Ammon's horn (tissue), 1 donor: ENCODE results near the gene CHRNA4.

ENCODE experiments used
- DNase-seq: peaks from one replicate; pipeline ENCODE4 v3.0.0-alpha.2; 2016; ENCODE audit warnings: low spot score

Gene CHRNA4

DNA sequence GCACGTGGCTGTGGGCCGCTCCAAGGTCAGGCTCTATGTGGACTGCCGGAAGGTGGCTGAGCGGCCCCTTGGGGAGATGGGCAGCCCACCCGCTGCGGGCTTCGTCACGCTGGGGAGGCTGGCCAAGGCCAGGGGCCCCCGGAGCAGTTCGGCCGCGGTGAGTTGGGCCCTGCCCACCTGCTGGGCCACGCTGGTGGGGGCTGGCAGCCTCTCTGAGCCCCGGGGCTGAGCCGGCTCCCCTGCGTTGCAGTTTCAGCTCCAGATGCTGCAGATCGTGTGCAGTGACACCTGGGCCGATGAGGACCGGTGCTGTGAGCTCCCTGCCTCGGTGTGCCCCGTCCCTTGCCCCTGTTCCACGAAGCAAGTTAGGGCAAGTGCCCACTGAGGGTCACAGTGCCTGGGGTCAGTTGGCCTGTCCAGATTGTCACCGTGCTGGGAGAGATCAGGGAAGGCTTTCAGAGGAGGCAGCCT lies 41.1 kb downstream of the CHRNA4 start:
- DNase-seq = no peak

DNA sequence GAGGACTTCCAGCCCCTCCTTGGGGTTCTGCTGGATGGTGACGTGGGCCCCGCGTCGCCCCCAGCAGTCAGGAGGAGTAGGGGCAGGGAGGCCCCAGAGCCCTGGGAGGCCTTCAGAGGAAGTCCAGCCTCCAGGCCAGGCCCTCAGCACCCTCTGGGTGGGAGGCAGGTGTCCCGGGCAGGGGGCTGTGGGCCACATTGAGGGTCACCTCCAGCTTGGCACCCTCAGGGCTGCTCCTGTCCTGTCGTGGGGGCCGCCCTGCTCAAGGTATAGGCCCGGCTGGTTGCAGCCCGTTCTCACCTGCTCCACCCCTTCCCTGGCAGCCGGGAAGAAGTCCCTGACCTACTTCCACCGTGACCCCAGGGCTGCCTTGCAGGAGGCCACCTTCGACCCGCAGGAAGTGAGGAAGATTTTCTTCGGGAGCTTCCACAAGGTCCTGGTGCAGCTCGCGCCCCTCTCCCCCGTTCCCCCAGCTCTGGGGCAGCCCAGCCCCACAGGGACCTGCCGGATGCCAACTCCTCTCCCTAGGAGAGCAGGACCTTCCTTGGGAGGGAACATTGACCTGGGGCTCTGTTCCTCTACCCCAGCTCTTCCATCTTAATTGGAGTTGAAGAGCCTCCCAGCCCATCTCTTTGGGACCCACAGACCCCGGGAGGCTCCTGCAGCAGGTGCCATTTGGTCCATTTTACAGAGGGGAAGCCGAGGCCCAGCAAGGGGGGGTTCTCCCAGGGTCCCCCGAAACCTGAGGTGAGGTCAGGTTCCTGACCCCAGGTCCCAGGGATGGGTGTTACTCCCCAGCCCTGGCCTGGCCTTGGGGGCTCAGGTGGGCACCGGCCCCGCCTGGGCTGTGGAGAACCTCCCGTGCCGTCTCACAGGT lies 41.7 kb downstream of the CHRNA4 start:
- no peak for DNase-seq

DNA sequence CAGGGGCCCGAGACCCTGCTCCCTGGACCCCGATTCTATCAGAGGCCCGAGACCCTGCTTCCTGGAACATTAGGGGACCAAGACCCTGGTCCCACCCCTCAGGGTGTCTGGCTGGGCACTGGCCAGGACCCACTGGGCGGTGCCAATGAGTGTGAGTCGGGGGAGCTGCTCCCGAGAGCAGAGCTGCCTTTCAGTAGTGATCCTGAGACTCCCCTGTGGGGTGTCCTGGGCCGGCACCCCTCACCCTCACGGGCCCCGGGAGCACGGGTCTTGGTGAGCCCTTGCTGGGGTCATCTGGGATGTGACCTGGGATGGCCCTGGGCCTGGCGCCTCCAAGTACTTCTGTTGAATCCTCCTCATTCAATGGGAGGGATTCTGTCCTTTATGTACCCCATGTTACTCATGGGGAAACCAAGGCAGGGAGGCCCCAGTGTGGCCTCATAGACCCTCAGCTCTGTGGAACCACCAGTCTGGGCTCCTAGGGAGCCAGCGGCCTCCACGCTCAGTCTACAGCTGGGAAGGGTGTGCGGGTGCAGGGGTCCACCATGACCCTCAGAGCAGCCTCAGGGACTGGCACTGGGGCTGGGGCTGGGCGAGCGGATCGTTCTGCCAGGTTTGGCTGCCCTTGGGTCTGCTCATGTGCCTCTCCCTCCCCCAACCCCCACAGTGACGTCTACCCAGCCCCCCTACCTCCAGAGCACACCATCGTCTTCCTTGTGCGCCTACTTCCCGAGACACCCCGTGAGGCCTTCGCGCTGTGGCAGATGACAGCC lies 42.6 kb downstream of the CHRNA4 start:
- no peak for DNase-seq

DNA sequence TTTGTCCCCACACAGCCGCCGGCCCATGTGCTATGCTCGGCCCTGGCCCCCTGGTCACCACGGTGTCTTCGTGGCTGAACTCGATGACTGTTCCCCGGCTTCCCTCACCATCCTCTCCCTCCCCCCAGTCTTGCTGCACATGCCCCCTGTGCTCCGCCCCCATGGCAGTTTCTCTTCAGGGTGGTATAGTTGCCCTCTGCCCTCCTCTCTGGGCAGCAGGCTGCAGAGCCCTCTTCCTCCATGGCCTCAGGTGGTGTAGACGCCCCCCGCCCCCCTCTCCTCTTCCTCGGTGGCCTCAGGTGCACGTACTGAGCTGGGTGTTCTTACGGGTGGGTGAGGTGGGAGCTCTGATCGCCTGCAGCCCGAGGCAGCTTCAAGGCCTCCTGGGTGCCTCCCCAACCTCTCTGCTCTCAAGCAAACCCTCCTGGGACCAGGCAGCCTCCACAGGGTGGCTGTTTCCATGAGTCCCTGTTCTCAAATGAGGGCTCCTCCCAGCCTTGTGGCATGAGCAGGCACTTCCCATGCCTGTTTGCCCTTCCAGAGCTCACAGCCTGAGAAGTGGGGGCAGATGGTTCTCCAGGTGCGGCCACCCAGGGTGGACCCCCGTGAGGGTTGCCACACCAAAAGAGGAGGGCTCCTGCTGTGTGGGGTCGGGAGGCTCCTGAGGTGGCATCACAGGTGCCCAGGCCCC lies 43.4 kb downstream of the CHRNA4 start:
- DNase-seq = no peak

DNA sequence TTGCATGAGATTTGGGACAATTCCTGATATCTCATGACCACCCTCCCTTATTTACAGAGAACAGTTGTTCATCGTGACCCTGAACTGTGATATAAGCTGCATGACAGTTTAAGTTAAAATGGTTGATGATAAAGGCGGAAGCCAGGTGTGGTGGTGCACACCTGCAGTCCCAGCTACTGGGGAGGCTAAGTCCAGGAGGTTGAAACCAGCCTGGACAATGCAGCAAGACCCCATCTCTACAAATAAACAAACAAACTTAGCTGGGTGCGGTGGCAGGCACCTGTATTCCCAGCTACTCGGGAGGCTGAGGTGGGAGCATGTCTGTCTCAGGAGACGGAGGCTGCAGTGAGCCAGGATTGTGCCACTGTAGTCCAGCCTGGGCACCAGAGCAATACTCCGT lies 44.1 kb downstream of the CHRNA4 start:
- DNase-seq = no peak

DNA sequence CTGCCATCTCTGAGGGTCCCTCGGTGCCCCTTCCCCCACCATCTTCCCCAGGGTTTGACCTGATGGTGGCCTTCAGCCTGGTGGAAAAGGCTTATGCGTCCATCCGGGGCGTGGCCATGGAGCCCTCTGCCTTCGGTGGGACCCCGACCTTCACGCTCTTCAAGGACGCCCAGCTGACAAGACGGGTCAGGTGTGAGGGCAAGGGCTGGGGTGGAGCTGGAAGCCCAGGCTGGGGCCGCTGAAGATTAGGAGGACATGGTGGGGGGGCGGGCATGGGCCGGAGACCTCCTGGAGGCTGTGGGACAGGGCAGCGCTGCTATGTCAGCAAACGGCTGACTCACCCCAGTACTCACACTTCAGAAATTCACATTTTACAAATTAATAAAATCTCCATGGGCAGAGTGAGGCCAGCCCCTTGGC lies 44.6 kb downstream of the CHRNA4 start:
- no peak for DNase-seq

DNA sequence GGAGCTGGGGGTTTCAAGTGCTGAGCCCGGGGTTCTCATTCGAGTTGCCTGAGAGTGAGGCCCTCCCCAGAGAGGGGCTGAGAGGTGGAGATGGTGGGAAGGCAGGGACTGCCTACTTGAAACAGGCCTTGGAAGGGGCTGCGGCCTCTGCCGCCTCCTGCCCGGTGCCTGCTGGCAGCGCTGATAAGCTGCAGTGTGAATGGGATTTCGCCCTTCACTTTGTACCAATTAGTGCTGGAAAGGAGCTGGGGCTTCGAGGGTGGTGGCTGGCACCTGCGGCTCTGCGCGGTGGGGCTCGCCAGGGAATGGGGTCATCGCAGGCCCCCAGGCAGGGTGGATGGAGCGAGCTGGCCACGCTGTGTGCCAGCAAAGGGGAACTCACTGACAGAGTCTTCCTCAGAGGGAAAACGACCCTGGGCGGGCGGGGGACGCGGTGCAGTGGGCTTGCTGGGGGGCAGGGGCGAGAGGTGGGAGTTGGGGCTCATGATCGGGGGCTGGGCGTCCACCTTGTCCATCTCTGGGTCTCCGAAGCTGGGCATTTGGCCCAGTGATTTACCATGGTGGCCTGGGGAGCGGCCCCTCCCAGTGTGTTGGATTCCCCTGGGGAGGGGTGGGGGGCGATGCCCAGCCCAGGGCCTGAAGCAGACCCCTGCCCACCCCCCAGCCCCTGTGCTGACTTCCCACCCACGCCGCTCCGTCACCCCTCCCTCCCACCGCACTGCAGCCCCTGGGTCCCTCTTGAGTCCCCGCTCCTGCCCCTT lies 45.2 kb downstream of the CHRNA4 start:
- no peak for DNase-seq

DNA sequence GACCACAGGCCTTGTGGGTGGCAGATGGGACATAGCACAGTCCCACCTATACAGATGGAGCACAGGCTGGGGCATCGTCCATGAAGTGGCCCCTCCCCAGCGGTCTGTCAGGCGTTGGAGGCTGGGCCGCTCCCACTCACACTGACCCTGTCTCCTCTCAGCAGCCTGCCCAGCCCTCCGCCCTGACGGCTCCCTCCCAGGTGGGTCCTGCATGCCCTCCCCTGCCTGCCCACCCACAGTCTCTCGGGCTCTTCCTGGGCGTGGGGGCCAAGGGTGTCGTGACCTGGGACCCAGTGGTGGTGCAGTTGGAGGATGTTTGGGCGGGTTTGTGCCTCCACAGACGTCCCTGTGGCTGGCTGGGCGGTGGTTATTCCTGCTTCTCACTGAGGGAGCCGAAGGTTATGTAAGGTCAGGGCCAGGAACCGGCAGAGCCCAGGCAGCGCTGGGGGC lies 45.9 kb downstream of the CHRNA4 start:
- no peak for DNase-seq

DNA sequence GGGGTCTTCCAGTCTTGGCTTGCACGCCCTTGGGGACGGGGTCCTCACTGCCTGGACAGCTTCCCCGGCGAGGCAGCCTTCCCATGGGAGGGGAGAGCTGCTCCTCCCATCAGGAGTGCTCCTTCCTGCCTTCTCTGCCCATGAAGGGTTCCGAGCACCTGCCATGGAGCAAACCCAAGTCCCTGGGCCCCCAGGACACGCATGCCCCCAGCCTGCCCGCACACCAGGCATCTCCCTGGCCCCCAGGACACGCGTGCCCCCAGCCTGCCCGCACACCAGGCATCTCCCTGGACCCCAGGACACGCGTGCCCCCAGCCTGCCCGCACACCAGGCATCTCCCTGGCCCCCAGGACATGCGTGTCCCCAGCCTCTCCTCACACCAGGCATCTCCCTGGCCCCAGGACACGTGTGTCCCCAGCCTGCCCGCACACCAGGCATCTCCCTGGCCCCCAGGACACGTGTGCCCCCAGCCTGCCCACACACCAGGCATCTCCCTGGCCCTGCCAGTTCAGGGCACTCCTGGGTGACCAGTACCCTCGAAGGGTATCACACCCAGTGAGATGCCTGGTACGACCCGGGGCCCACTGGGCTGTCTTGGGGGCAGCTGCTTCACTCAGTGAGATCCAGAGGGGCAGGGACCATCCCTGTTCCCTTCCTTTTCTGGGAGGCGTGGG lies 46.4 kb downstream of the CHRNA4 start:
- DNase-seq = no peak

DNA sequence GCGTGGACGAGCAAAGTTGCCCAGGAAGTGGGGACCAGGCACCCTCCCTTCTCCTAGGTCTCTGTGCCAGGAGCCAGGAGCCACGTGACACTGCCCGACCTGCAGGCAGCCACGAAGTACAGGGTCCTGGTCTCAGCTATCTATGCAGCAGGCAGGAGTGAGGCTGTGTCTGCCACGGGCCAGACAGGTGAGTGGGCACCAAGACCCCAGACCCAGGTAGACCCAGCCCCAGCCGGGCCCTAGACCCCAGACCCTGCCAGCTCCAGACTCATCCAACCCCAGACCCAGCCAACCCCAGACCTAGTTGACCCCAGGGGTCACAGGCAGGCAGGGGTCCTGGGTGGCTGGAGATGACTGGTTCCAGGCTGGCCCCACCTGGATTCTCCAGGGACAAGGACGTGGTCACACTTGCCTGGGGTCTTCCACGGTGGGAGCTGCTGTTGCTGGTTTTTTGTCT lies 47.1 kb downstream of the CHRNA4 start:
- no peak for DNase-seq

DNA sequence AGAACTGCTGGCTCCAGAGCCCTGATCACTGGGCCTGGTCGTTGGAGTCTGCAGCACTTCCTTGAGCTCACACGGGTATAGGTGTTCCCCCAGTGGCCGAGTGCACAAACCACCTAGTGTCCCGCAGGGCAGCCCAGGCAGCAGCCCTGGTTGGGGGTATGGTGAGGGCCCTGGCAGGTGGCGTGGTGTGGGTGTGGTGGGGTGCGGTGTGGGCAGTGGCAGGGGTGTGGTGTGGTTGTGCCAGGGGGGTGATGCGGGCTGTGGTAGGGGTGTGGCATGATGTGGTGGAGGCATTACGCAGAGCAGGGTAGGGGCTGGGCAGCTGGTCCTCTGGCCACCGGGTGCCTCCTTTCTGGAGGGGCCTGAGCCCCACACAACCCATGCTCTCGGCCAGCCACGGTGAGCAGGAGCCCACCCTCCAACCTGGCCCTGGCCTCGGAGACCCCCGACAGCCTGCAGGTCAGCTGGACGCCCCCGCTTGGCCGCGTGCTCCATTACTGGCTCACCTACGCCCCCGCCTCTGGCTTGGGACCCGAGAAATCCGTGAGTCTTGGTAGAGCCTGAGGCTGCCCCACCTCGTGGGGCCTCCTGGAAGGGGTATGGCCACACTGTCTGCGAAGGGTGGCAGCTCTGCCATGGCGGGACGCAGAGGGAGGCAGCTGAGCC lies 47.7 kb downstream of the CHRNA4 start:
- no peak for DNase-seq

DNA sequence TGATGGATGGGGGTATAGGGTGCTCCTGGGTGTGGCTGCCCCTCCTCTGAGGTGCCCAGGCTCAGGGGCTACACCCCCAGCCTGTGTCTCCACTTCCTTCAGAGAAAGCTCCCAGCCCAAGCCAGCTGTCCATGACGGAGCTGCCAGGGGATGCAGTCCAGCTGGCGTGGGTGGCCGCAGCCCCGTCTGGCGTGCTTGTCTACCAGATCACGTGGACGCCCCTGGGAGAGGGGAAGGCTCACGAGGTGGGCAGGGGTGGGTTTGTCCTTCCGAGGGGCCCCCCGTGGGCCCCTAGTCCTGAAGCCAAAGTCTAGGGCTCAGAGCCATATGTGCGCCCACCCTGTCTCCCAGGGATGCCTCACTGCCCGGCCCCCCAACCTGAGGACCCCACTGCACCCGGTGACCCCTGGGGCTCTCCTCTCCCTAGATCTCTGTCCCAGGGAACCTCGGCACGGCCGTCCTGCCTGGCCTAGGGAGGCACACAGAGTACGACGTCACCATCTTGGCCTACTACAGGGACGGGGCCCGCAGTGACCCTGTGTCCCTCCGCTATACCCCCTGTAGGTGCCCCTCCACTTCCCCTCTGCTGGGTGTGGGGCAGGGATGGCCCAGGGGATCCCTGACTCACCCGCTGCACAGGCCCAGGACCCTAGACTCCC lies 48.3 kb downstream of the CHRNA4 start:
- DNase-seq = peak; percentile 26

DNA sequence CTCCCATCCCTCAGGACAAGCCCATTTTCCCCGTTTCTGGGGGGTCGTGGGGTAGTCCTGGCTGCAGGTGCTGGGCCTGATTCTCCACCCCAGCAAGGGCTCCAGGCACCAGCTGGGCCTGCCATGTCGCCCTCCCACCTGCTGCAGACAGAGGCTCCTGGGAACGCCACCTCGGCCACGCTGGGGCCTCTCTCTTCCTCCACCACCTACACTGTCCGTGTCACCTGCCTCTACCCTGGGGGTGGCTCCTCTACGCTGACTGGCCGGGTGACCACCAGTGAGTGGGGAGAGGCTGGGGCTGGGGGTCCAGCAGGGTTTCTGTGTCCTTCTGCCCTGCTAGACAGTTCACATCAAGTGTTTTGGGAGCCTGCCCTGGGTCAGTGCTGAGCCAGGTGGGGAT lies 48.9 kb downstream of the CHRNA4 start:
- no peak for DNase-seq

DNA sequence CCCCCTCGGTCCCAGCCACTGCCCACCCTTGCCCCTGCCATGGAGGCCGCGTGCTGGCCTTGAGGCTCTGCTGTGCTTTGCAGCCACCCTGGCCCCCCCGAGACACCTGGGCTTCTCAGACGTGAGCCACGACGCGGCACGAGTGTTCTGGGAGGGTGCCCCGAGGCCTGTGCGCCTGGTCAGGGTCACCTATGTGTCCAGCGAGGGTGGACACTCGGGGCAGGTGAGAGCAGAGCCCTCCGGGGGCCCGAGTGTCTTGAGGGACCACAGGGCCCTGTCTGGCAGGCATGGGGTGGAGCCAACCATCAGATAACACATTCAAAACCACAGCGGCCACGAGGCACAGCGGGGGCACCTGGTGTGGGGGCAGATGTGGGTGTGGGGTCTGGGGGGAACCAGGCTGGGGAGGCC lies 49.3 kb downstream of the CHRNA4 start:
- no peak for DNase-seq

DNA sequence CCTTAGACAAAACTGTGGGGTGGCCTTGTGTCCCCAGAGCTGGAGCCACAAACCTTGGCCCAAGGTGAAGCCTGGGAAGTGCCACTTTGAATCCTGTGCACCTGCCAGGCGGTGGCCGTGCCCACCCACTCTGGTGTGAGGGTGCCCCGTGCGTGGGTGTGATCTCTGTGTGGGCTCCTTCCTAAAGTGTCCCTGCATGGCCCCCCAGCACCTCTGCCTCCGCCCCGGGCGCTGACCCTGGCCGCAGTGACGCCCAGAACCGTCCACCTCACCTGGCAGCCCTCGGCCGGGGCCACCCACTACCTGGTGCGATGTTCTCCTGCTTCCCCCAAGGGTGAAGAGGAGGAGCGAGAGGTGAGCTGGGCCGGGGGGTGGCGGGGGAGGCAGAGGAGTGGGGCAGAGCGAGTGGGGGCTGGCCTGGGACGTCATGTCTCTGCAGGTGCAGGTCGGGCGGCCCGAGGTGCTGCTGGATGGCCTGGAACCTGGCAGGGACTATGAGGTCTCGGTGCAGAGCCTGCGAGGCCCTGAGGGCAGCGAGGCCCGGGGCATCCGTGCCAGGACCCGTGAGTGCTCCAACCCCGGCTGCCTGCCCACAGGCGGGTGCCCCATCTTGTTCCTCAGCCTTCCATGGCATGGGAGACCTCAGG lies 49.8 kb downstream of the CHRNA4 start:
- DNase-seq = no peak

DNA sequence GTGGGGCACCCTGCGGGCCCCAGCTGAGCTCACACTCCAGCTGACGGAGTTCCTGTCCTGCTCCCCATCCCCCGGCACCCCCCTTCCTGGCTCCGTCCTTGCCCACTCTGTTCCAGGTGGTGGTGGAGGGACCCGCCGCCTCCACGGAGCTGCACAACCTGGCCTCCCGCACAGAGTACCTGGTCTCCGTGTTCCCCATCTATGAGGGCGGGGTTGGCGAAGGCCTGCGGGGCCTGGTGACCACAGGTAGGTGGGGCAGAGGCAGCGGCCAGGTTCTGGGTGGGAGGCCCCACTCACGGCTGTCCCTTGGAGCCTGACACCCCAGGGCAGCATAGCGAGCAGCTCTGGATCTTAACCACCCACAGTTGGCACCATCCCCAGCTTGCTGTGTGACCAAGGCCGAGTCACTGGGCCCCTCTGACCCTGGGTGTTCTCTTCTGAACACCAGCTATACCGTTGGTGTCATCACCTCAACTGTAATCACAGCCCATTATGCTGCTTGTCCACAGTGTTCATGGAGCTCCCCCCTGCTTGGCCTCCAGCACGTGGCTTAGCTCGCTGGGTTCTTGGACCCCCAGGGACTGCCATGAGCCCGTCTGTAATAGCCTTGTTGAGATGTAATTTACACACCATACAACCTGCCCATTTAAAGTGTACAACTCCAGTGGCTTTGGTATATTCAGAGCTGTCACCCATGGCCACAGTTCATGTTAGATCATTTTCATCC lies 50.7 kb downstream of the CHRNA4 start:
- no peak for DNase-seq

DNA sequence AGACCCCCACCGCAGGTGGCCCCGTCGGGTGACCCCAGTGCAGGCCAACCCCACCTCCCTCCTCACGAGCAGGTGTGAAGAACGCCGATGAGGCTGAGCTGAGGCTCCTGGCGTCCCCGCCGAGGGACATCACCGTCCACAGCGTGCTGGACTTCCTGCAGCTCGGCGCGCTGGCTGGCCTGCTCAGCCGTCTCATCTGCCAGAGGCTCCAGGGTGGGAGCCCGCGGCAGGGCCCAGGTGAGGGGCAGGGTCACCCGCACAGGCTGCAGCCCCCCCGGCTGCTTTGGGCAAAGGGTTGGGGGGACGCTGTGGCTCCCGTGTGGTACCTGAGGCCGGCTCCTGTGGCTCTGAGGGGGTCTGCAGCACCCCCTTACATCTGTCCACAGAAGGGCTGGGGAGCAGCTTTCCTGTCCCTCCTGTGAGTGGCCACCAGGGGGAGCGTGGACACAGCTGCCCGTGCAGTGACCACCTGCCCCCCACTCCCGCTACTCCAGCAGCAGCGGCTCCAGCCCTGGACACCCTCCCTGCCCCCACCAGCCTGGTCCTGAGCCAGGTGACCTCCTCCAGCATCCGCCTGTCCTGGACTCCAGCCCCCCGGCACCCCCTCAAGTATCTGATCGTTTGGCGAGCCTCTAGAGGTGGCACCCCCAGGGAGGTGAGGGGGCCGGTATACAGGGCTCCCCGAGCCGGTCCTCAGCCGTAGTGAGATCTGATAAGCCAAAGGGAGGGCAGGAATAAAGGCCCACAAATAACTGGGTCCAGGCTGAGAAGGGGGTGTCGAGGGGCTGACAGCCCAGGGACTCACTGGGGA lies 51.7 kb downstream of the CHRNA4 start:
- peak; percentile 45 for DNase-seq
